Subcutaneous adipose tissue (tissue), 4 donors: ENCODE results near the gene WDR7. TPM values are rescaled to one million over a fixed set of nuclear protein-coding genes. Genes with fewer than 3 reads are reported as not detected.

ENCODE experiments used
- CTCF ChIP-seq: fragments of 450-650 bp; IDR thresholded peaks from one replicate; pipeline ENCODE4 v1.5.1; 2016; ENCODE audit warnings: low read depth, mild to moderate bottlenecking, control low read depth, antibody characterized with exemption, moderate library complexity
- total RNA-seq, 4 donors: library from RNA; depleted of rRNA; stranded (reverse); fragments of >200 nt; gene quantifications; one replicate each; pipeline ENCODE4 v1.1.0, GENCODE V29; 2016

Gene WDR7
- total RNA-seq, 4 donors from 2014 or later: 28.7 to 46.1 (median 37.4) TPM

GRCh38 chr18:56659111-56659510, 8.0 kb downstream of the WDR7 start:
- TF ChIP-seq CTCF: no peak

- no peak for TF ChIP-seq CTCF
Measured at GRCh38 chr18:56660655-56661054, 9.5 kb downstream of the WDR7 start.

- no peak for TF ChIP-seq CTCF
Measured at GRCh38 chr18:56661360-56662062, 10.4 kb downstream of the WDR7 start.

- no peak for TF ChIP-seq CTCF
Measured at GRCh38 chr18:56662063-56662408, 10.9 kb downstream of the WDR7 start.

GRCh38 chr18:56662502-56662901, 11.3 kb downstream of the WDR7 start:
- no peak for TF ChIP-seq CTCF

GRCh38 chr18:56662902-56663301, 11.7 kb downstream of the WDR7 start:
- no peak for TF ChIP-seq CTCF

GRCh38 chr18:56672391-56672790, 21.2 kb downstream of the WDR7 start:
- no peak for TF ChIP-seq CTCF
